ENCODE measurements around the gene NAA80.

Gene NAA80
- total RNA-seq, result 15.3 to 19.1 reads per million in 2 donors

- DNase-seq, result peak; percentile 96 to 100 (median 99)
These were observed at the start of gene NAA80, which contains the start of gene HYAL3 for GRCh38 chr3:50298836-50299637. Gene NAA80, minus strand, starts transcription at chr3:50299405. Its CDS starts 1,942 bp downstream, at chr3:50297463. Gene HYAL3, minus strand, starts transcription at chr3:50299405. Its CDS starts 3,803 bp downstream, at chr3:50295602.

- peak; percentile 48 to 82 (median 64) for DNase-seq
These were observed 48.1 kb upstream of the NAA80 start for GRCh38 chr3:50347187-50347813.

- peak; percentile 54 to 80 (median 64) for DNase-seq
These were observed 46.5 kb upstream of the NAA80 start, which contains the start of gene ZMYND10 for GRCh38 chr3:50345586-50346234. Gene ZMYND10, minus strand, starts transcription at chr3:50345732. Its CDS starts 153 bp downstream, at chr3:50345579.

- no peak for DNase-seq
These were observed 45.8 kb upstream of the NAA80 start for GRCh38 chr3:50345008-50345407.

GRCh38 chr3:50342813-50343633 is 43.8 kb upstream of the NAA80 start:
- DNase-seq, result no peak

- DNase-seq, result no peak
These were observed 42.9 kb upstream of the NAA80 start for GRCh38 chr3:50341996-50342650.

GRCh38 chr3:50341537-50341936 is 42.3 kb upstream of the NAA80 start:
- peak in 2 of 5 experiments; percentile 27 to 46 for DNase-seq

- DNase-seq, result peak; percentile 42 to 88 (median 51)
These were observed 41.5 kb upstream of the NAA80 start, which contains the start of gene RASSF1 for GRCh38 chr3:50340448-50341329. Gene RASSF1, minus strand, starts transcription at chr3:50340836. Its CDS starts 31 bp downstream, at chr3:50340805.

- no peak for DNase-seq
These were observed 40.9 kb upstream of the NAA80 start for GRCh38 chr3:50340147-50340447.

- no peak for DNase-seq
These were observed 40.4 kb upstream of the NAA80 start for GRCh38 chr3:50339485-50340146.

- DNase-seq, result no peak
These were observed 39.8 kb upstream of the NAA80 start for GRCh38 chr3:50338965-50339364.

GRCh38 chr3:50337175-50337861 is 38.1 kb upstream of the NAA80 start:
- DNase-seq, result peak; percentile 81 to 99 (median 93)

- no peak for DNase-seq
These were observed 37.4 kb upstream of the NAA80 start for GRCh38 chr3:50336452-50337174.

GRCh38 chr3:50334339-50335075 is 35.3 kb upstream of the NAA80 start:
- no peak for DNase-seq

GRCh38 chr3:50333744-50334328 is 34.6 kb upstream of the NAA80 start:
- peak in 1 of 5 experiments; percentile 43 for DNase-seq

GRCh38 chr3:50331364-50331907 is 32.2 kb upstream of the NAA80 start:
- no peak for DNase-seq

- DNase-seq, result no peak
These were observed 31.1 kb upstream of the NAA80 start for GRCh38 chr3:50330330-50330729.

All from T-helper 2 cell (primary cell).